Testis (tissue), 3 donors: ENCODE data around the gene ADIRF. TPM values are rescaled to one million over a fixed set of nuclear protein-coding genes. Genes with fewer than 3 reads are reported as not detected.
A peak's percentile ranks its signal among the peaks of the same experiment; 100 is the strongest.

Experiments
- DNase-seq: peaks from one replicate; pipeline ENCODE4 v3.0.0-alpha.2; 2019
- H3K27ac ChIP-seq, 2 donors: fragments of 200-600 bp; sonication (generic); one replicate each; pipeline ENCODE4 v1.5.1; 2019
- H3K27me3 ChIP-seq: fragments of 200-600 bp; sonication (generic); one replicate; pipeline ENCODE4 v1.5.1; 2019
- H3K36me3 ChIP-seq: fragments of 200-600 bp; sonication (generic); one replicate; pipeline ENCODE4 v1.5.1; 2017; ENCODE audit warnings: low read depth; ENCODE audit errors: missing control alignments
- H3K4me1 ChIP-seq: fragments of 200-600 bp; sonication (generic); one replicate; pipeline ENCODE4 v1.5.1; 2019
- H3K4me3 ChIP-seq, 2 donors: fragments of 200-600 bp; sonication (generic); one replicate each; pipeline ENCODE4 v1.5.1; 2017 to 2019
- H3K9me3 ChIP-seq: fragments of 200-600 bp; sonication (generic); one replicate; pipeline ENCODE4 v1.5.1; 2017
- POLR2A ChIP-seq: fragments of 450-650 bp; IDR thresholded peaks from one replicate; pipeline ENCODE4 v1.6.1; 2017; ENCODE audit warnings: antibody characterized with exemption, mild to moderate bottlenecking, moderate library complexity
- WGBS, 2 donors: methylation state at CpG; one replicate each; pipeline ENCODE4 v1.1.5; 2018; 5-methylcytosine and 5-hydroxymethylcytosine counted together
- intact Hi-C: fragments of 100-400 bp; cut with DNase I; formaldehyde crosslinking; loops from one replicate; pipeline ENCODE4 v1.15.1; 2023; ENCODE audit warnings: low total_unique reads
- polyA plus RNA-seq: library from polyadenylated mRNA; stranded (reverse); fragments of 350-450 nt; fragmentation: Illumina TruSeq; extraction: RNeasy Lipid Tissue Mini Kit (QIAGEN cat#74804); gene quantifications from one replicate; pipeline ENCODE4 v1.2.3, GENCODE V29; 2014; ENCODE audit warnings: low read depth, low replicate concordance; ENCODE audit not compliant: insufficient read depth
- total RNA-seq, 2 donors: library from RNA; depleted of rRNA; stranded (reverse); fragments of >200 nt; gene quantifications; one replicate each; pipeline ENCODE4 v1.2.3, GENCODE V29; 2016
- TF ChIP-seq, protein P1 (sequence below), 3 experiments: fragments of 450-650 bp in 2 of 3; fragments of 200-600 bp in 1 of 3; sonication (generic) in 1 of 3; IDR thresholded peaks; one replicate each; pipeline ENCODE4 v1.5.1; 2016 to 2019; ENCODE audit warnings: antibody characterized with exemption in 3 of 3, mild to moderate bottlenecking in 2 of 3, moderate library complexity in 1 of 3

Gene ADIRF
- total and polyA plus RNA-seq, 3 donors from 2014 or later: 21.4 to 85.6 (median 35.0) TPM

DNA sequence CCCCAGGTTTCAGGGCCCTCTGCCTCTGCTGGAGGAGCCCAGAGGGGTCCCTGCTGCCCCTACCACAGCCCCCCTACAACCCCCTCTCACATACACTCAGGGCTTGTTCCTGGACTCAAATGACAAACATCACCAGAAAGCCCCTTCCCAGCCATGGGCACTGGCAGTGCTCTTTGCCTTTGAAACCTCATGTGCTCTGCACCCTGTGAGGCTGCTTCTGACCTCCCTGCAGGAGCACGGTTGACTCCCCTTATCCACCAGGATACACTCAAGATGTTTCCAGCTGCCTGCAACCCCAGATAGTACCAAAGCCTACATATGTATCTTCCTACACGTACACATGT lies 3.5 kb upstream of the ADIRF start:
- intact Hi-C loops: no loop called here
- H3K27ac ChIP-seq: no peak overlapping the region
- no peaks in the 10 kb centered on the region for H3K27me3 ChIP-seq
- no peak overlapping the region for H3K4me3 ChIP-seq
- no peaks in the 10 kb centered on the region for H3K36me3 ChIP-seq
- TF ChIP-seq, protein P1, sequence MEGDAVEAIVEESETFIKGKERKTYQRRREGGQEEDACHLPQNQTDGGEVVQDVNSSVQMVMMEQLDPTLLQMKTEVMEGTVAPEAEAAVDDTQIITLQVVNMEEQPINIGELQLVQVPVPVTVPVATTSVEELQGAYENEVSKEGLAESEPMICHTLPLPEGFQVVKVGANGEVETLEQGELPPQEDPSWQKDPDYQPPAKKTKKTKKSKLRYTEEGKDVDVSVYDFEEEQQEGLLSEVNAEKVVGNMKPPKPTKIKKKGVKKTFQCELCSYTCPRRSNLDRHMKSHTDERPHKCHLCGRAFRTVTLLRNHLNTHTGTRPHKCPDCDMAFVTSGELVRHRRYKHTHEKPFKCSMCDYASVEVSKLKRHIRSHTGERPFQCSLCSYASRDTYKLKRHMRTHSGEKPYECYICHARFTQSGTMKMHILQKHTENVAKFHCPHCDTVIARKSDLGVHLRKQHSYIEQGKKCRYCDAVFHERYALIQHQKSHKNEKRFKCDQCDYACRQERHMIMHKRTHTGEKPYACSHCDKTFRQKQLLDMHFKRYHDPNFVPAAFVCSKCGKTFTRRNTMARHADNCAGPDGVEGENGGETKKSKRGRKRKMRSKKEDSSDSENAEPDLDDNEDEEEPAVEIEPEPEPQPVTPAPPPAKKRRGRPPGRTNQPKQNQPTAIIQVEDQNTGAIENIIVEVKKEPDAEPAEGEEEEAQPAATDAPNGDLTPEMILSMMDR (IDR thresholded peaks at IDR 0.05): no peak
- no peak for TF ChIP-seq POLR2A
- peaks cover 37% of the 10 kb centered on the region for H3K4me1 ChIP-seq
- WGBS, 2 donors: 70 to 77% methylated on average over 2 of the region's 2 CpGs
- no peaks in the 10 kb centered on the region for H3K9me3 ChIP-seq
- peak; percentile 10 for DNase-seq

DNA sequence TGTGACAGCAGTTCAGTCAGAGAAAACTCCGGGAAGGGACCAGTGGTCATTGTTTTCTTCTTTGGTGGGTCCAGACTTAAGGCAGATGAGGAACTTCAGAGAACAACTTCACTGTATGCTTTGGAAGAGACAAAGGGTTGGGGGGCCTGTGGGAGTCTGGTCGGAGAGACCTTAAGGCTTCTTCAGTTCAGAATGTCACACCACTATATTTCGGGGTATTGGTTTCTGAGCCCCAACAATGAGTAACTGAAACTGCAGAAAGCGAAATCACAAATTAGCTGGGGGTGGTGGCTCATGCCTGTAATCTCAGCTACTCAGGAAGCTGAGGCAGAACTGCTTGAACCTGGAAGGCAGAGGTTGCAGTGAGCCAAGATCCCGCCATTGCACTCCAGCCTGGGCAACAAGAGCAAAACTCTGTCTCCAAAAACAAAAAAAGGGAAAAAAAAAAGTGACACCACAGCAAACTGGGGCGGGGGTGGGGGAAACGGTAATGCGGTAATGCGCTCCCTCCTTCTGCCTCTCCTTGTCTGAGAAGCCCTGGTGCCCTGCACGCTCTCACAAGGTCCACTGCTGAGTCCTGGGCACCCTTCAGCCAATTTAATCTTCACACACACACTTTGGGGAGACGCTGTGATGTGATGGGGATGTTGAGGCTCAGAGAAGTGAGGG lies 2.2 kb upstream of the ADIRF start:
- Histone ChIP-seq H3K27ac (peak overlapping the region in 1 of 2 donors; percentile 53), H3K27me3 (no peaks in the 10 kb centered on the region), H3K36me3 (no peaks in the 10 kb centered on the region), H3K4me1 (peaks cover 30% of the 10 kb centered on the region), H3K9me3 (no peaks in the 10 kb centered on the region), H3K4me3 (no peak overlapping the region)
- intact Hi-C loops: no loop called here
- TF ChIP-seq, protein P1 (IDR thresholded peaks at IDR 0.05): no peak
- 48 to 56% methylated on average over 11 of the region's 11 CpGs for WGBS, 2 donors
- DNase-seq: no peak

DNA sequence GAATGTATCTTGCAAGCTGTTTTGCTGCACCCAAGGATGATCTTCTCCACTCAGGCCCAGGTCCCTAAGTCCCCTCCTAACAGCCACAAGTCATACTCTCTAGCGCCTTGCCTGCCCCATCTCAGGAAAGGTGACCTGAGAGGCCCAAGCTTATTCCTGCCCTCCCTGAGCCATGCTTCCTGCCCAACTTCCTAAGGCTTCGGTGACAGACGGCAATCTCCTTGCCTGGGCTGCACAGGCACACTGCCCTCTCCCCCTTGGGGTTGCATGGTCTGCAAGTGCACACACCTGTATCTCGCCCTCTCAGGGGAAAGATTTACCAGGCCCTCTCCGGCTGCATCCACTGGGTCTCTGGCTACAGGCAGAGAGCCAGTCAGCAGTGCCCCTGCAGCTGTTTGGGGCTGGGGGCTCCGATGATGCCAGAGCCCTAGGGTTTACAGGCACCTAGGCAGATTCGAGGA lies 771 bp upstream of the ADIRF start:
- Histone ChIP-seq H3K27ac (peak overlapping the region; percentile 86 to 98), H3K27me3 (no peaks in the 10 kb centered on the region), H3K4me1 (peaks cover 38% of the 10 kb centered on the region), H3K36me3 (no peaks in the 10 kb centered on the region), H3K4me3 (no peak overlapping the region), H3K9me3 (no peaks in the 10 kb centered on the region)
- intact Hi-C loops: no loop called here
- no peak for TF ChIP-seq POLR2A
- TF ChIP-seq, protein P1 (IDR thresholded peaks at IDR 0.05): no peak
- no peak for DNase-seq
- 70 to 89% methylated on average over 3 to 7 of the region's 7 CpGs for WGBS, 2 donors

DNA sequence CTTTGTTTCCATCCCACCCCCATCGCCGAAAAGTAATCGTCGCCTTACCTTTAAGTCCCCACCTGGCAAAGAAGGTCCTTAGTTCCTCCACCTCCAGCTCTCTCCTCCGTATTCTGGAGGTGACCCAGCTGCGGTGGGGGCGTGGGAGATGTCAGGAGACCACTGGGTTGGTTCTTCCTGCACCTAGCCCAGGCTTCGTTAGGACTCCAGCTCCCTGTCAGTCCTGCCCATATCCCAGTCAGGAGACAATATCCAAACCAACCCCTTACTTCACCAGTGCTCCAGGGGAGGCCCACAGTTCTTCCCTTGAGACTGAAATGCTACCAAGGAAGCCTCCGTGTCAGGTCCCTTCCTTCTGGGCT lies 693 bp downstream of the ADIRF start:
- Histone ChIP-seq H3K36me3 (no peaks in the 10 kb centered on the region), H3K4me3 (peak overlapping the region; percentile 66 to 80), H3K27me3 (no peaks in the 10 kb centered on the region), H3K27ac (peak overlapping the region; percentile 86 to 98), H3K4me1 (peaks cover 38% of the 10 kb centered on the region), H3K9me3 (no peaks in the 10 kb centered on the region)
- TF ChIP-seq, protein P1 (IDR thresholded peaks at IDR 0.05): no peak
- TF ChIP-seq POLR2A: no peak
- DNase-seq: no peak
- 24 to 33% methylated on average over 6 to 9 of the region's 9 CpGs for WGBS, 2 donors
- intact Hi-C loops: no loop called here
